BE2C (cell line): ENCODE results near the gene NELFE.

Source experiments
- DNase-seq: peaks from one replicate; pipeline ENCODE4 v3.0.0-alpha.2; 2020
- H3K27me3 ChIP-seq: fragments of 250-450 bp; sonication (Bioruptor Pico); 2 replicates; pipeline ENCODE4 v1.5.1; 2020; ENCODE audit warnings: mild to moderate bottlenecking
- H3K36me3 ChIP-seq: fragments of 250-450 bp; sonication (Bioruptor Pico); 2 replicates; pipeline ENCODE4 v1.5.1; 2020; ENCODE audit warnings: mild to moderate bottlenecking
- H3K4me1 ChIP-seq: fragments of 250-450 bp; sonication (Bioruptor Pico); 2 replicates; pipeline ENCODE4 v1.5.1; 2020
- H3K4me3 ChIP-seq: 2 replicates; pipeline ENCODE4 v1.5.1; 2011; ENCODE audit warnings: low read depth, low read length
- H3K9me3 ChIP-seq: fragments of 250-450 bp; sonication (Bioruptor Pico); 2 replicates; pipeline ENCODE4 v1.5.1; 2020
- TF ChIP-seq, protein P1 (sequence below): IDR thresholded peaks from 2 replicates; pipeline ENCODE4 v1.5.1; 2012; ENCODE audit warnings: mild to moderate bottlenecking, low read depth, low read length

NELFE gene

DNA sequence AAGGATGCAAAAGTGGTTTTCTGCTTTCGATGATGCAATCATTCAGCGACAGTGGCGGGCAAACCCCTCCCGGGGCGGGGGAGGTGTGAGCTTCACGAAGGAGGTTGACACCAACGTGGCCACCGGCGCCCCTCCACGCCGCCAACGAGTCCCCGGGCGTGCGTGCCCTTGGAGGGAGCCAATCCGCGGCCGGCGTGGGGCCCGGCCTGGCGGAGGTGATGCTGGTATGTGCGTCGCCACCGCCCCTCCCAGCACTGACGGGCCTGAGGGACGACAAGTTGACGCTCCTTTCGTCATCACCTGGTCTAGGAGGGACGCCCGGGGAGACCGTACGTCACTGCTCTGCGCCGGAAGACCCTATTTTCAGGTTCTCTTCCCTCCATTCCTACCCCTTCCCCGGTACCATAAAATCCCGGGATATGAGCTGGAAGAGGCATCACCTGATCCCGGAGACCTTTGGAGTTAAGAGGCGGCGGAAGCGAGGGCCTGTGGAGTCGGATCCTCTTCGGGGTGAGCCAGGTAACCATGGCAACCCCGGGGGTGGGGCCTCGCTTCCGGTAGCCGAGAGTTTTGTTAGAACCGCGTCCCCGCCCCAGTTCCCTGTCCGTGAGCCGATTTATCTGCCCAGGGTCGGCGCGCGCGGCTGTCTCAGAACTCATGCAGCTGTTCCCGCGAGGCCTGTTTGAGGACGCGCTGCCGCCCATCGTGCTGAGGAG is 13.4 kb upstream of the NELFE start, which contains the start of gene DXO:
Gene DXO (minus strand): TSS at position 146 of the 716 bp plus-strand sequence. CDS start 463 bp downstream, outside the sequence.
- H3K4me3 ChIP-seq: peak within 1 kb of the TSS; percentile 82
- H3K4me1 ChIP-seq: no peaks in the 10 kb centered on the region
- peak; percentile 93 for DNase-seq
- H3K9me3 ChIP-seq: no peaks in the 10 kb centered on the region
- no peaks in the 10 kb centered on the region for H3K27me3 ChIP-seq
- peaks cover 22% of the 10 kb centered on the region for H3K36me3 ChIP-seq
- TF ChIP-seq, protein P1, sequence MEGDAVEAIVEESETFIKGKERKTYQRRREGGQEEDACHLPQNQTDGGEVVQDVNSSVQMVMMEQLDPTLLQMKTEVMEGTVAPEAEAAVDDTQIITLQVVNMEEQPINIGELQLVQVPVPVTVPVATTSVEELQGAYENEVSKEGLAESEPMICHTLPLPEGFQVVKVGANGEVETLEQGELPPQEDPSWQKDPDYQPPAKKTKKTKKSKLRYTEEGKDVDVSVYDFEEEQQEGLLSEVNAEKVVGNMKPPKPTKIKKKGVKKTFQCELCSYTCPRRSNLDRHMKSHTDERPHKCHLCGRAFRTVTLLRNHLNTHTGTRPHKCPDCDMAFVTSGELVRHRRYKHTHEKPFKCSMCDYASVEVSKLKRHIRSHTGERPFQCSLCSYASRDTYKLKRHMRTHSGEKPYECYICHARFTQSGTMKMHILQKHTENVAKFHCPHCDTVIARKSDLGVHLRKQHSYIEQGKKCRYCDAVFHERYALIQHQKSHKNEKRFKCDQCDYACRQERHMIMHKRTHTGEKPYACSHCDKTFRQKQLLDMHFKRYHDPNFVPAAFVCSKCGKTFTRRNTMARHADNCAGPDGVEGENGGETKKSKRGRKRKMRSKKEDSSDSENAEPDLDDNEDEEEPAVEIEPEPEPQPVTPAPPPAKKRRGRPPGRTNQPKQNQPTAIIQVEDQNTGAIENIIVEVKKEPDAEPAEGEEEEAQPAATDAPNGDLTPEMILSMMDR: no peak

DNA sequence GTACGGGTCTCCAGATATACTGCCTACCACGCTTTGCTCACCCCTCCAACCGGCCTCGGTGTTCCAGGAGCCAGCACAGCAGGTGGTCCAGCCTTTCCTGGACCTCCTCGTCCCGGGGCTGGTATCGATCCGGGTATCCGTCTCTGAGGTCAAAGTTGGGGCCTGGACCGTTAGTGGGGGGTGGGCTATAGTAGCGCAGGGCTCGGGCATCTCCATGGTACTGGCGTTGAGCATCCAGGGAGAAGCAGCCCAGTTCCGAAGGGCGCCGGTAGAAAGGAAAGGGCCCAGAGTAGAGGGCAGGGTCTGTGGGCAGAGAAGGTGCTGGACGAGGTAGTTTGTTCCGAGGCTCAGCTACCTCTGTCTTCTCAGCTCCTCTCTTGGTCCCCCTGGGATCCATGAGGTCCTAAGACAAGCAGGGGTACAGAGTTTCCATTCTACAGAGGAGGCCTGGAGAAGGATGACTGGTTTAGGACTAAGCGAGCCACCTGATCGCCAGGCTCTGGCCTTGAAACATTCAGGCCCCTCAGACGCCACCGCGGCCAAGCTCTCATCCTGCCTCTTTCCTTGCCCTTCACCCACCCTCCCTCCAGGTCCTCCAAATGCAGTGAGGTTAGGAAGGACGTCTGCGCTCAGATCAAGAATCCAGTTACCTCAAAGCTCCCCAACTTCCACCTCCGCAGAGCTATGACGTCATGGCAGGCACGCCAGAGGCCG is 12.7 kb upstream of the NELFE start:
- no peak for DNase-seq
- TF ChIP-seq, protein P1: no peak

DNA sequence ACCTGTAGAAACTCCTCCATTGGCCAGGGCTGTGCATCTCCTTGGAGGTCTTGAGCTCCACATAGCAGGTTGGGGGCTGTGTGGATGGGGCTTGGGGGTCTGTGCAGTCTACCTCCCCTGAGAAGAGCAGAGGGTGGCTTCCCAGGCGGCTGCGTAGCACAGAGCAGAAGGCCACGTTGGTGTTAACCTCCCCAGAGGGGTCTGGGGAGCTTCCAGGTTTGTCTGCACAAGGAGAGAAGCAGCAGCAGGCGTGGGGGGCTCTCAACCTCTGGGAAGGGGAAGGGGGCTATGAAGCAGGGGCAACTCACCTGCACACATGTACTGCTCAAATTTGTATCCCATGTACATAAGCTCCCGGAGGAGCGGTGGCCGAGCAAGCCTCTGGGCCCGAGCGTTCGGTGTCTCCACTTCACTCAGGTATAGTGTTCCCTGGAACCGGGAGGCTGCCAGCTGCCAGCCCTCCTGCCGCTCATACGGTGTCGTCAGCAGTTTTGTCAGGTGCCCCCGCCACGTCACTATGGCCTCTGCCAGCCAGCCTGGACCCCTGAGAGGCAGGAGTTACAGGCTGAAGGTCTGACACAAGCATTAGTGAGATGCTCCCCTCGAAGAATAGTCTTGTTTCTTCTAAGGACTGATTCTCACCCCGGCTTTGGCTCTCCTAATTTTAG is 12.0 kb upstream of the NELFE start:
- H3K4me1 ChIP-seq: no peaks in the 10 kb centered on the region
- H3K9me3 ChIP-seq: no peaks in the 10 kb centered on the region
- DNase-seq: peak; percentile 23
- H3K36me3 ChIP-seq: peaks cover 32% of the 10 kb centered on the region
- H3K4me3 ChIP-seq: peak overlapping the region; percentile 82
- H3K27me3 ChIP-seq: no peaks in the 10 kb centered on the region
- TF ChIP-seq, protein P1: no peak

More for the DNA sequence above, 12.7 kb upstream of the NELFE start:
- Histone ChIP-seq H3K27me3 (no peaks in the 10 kb centered on the region), H3K36me3 (peaks cover 29% of the 10 kb centered on the region), H3K4me1 (no peaks in the 10 kb centered on the region), H3K4me3 (peak overlapping the region; percentile 82), H3K9me3 (no peaks in the 10 kb centered on the region)

DNA sequence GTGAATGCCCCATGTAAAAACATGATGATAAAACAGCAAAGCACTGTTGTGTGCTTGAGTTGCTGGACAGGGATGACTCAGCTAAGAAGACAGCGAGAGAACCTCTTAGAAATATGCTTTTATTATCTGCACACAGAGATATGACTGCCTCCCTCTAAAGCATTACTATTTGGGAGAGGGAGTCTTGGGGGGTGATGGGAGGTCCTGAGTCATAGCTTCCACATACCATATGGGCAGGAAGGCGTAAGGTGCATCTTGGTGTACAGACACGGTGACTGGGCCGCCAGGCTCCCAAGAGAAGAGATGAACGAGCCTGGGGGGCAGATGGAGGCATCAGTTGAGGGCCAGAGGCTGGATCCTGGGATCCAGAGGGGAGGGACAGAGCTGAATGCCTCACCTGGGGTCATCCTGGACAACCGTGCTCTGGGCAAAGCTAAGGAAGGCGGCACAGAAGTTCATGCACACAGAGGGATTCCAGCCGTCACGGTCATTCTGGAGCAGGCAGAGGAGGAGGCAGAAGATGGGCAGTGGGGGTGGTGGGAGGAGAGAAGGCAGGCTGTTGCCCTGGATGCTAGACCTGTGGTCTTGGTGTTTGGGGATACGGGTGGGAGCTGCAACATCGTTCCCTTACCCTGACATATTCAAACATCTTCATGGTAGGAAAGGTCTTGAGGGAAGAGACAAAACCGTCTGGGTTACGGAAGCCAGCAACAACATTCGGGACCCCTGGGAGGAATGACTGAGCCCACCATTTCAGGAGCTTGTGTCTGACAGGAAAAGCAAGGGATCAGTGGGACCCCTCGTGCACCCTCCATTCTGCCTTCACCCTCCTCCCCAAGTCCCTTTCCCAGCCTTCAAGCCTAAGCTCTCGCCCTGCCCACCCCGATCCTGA is 11.2 kb upstream of the NELFE start:
- Histone ChIP-seq H3K27me3 (no peaks in the 10 kb centered on the region), H3K36me3 (peaks cover 36% of the 10 kb centered on the region), H3K4me1 (no peaks in the 10 kb centered on the region), H3K4me3 (peak overlapping the region; percentile 82), H3K9me3 (no peaks in the 10 kb centered on the region)
- TF ChIP-seq, protein P1: no peak
- DNase-seq: no peak

DNA sequence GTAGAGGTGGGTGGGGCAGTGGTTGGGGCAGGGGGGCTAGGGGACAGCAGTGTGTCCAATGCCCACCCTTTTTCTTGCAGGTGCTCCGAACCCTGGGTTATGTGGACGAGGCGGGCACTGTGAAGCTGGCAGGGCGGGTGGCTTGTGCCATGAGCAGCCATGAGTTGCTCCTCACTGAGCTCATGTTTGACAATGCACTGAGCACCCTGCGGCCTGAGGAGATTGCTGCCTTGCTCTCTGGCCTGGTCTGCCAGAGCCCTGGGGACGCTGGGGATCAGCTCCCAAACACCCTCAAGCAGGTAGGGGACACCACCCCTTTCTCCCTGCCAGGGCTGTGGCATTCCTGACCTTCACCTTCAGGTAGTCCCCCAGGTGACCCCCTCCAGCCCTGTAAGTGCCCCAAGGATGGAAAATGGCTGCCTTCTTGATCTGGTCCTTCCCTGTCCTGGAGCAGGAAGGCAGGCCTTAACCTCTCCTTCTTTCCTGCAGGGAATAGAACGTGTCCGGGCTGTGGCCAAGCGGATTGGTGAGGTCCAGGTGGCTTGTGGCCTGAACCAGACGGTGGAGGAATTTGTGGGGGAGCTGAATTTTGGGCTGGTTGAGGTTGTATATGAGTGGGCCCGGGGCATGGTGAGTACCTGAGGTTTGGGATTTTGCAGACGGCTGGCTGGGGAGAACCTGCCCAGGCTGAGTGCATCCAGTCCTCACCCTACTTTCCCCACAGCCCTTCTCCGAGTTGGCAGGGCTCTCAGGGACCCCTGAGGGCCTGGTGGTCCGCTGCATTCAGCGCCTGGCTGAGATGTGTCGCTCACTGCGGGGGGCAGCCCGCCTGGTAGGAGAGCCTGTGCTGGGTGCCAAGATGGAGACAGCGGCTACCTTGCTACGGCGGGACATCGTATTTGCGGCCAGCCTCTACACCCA is 10.3 kb upstream of the NELFE start:
- TF ChIP-seq, protein P1: no peak
- Histone ChIP-seq H3K4me1 (no peaks in the 10 kb centered on the region), H3K36me3 (peaks cover 42% of the 10 kb centered on the region)

More for the DNA sequence above, 10.3 kb upstream of the NELFE start:
- Histone ChIP-seq H3K9me3 (no peaks in the 10 kb centered on the region), H3K4me3 (no peak overlapping the region), H3K27me3 (no peaks in the 10 kb centered on the region)
- no peak for DNase-seq
